Endothelial cell of umbilical vein (primary cell): ENCODE measurements around the gene GRID1.

Experiments used
- CTCF ChIP-seq, 2 donors: IDR thresholded peaks; 1 replicate in 1 of 2; 2 replicates in 1 of 2; pipeline ENCODE4 v1.5.1; 2011; ENCODE audit warnings: low read length in 2 of 2, mild to moderate bottlenecking in 2 of 2, moderate library complexity in 2 of 2, control low read depth in 1 of 2, inconsistent platforms in 1 of 2, low read depth in 1 of 2; ENCODE audit not compliant: insufficient read depth in 1 of 2; ENCODE audit errors: extremely low read depth in 1 of 2
- EZH2 ChIP-seq: IDR thresholded peaks from 2 replicates; pipeline ENCODE4 v1.6.1; 2012; ENCODE audit warnings: borderline replicate concordance, low read depth, mild to moderate bottlenecking, moderate library complexity, low read length, inconsistent platforms; ENCODE audit not compliant: severe bottlenecking
- JUN ChIP-seq: IDR thresholded peaks from 2 replicates; pipeline ENCODE4 v1.6.1; 2011; ENCODE audit warnings: borderline replicate concordance, low read depth; ENCODE audit not compliant: insufficient read length, insufficient read depth
- POLR2A ChIP-seq: IDR thresholded peaks from 2 replicates; pipeline ENCODE4 v1.6.1; 2012; ENCODE audit warnings: low read depth, mild to moderate bottlenecking, control low read depth, low read length
- POLR2AphosphoS5 ChIP-seq: IDR thresholded peaks from 2 replicates; pipeline ENCODE4 v1.6.1; 2012; ENCODE audit warnings: low read depth, mild to moderate bottlenecking, control low read depth, low read length, moderate library complexity; ENCODE audit not compliant: insufficient read depth

GRCh38 chr10:86058964-86059363 is 307.6 kb downstream of the GRID1 start:
- no peak for TF ChIP-seq POLR2AphosphoS5
- TF ChIP-seq CTCF (IDR thresholded peaks at IDR 0.05; ENCODE audit: extremely low read depth in 1 of 2, insufficient read depth in 1 of 2, low read depth in 1 of 2, low read length in 2 of 2): no peak
- TF ChIP-seq POLR2A: no peak
- TF ChIP-seq JUN: no peak
- TF ChIP-seq EZH2: no peak
